ENCODE measurements around the gene CCDC192.

GRCh38 chr5:127962491-127962890, 259.3 kb downstream of the CCDC192 start:
- no peak for TF ChIP-seq CTCF (IDR thresholded peaks at IDR 0.05; ENCODE audit: low read depth, low read length)
- TF ChIP-seq MYC (IDR thresholded peaks at IDR 0.05; ENCODE audit: low read depth, low read length) = no peak
